ENCODE results near the gene SMOC2.

SMOC2 gene

DNA sequence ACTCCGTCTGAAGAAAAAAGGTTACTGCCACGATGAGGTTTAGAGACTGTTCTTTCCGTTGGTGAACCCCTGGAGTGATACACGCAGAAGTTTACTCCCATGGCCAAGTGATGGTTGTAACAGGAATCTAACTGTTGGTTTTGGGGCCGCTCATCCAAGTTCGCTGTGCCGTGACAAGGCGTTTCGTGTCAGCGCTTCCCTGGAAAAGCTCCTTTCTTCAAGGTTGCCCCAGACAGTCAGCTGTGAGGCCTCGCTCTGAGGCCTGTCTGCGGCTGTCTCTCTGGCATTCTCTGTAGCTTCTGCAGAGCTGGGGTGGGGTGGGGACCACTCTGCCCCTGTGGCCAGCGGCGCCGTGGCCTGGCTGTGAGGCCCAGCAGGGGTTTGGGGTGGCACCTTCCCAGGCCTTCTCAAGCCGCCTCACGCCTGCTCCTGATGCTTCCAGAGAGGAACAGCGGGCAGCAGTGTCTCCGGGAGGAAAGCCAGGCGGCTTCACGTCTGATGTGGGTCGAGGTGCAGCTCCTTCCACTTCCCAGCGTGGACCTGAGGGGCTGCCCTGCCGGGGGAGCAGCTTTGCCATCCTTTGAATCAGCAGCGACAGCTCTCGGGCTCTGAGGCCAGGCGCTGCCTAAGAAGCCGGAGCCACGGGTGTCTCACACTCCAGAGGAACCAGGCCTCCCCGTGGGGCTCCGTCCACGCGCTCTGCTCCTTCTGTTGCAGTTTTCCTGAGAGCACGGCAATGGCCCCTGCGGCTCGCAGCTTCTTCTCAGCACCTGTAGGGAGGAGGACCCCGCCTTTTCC, 76.2 kb downstream of the SMOC2 start:
- no peak for DNase-seq (ENCODE audit: low read depth)

DNA sequence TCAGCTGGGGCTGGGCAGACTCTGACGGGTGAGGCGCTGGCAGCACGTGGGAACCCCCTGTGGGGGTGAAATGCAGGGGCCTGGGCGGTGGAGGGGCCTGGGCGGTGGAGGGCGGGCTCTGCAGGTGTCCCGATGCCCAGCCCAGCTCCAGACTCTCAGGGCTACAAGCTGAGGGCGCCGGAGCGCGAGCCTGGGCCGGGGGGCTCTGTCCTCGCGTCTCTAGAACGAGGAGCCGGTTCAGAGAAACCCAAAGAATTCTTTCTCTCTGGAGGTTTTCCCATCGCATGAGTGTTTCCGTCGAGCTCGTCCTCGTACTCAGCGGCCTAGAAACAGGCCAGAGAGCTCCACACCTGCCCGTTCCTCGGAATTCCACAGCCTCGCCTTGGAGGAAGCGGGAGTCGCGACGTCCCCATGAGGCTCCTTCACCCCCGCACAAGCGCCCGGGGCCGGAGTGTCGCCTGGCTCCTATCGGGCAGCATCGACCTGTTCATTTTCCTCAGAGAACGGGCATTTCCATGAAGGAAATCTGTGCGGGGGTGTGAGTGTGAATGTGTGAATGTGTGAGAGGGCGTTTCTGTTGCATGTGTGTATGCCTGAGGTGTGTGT, 76.9 kb downstream of the SMOC2 start:
- DNase-seq (ENCODE audit: low read depth), result no peak

GRCh38 chr6:168518348-168518745, 77.4 kb downstream of the SMOC2 start:
- no peak for DNase-seq (ENCODE audit: low read depth)

GRCh38 chr6:168518867-168519266, 77.9 kb downstream of the SMOC2 start:
- DNase-seq (ENCODE audit: low read depth), result no peak

GRCh38 chr6:168520233-168520632, 79.2 kb downstream of the SMOC2 start:
- DNase-seq (ENCODE audit: low read depth), result no peak

DNA sequence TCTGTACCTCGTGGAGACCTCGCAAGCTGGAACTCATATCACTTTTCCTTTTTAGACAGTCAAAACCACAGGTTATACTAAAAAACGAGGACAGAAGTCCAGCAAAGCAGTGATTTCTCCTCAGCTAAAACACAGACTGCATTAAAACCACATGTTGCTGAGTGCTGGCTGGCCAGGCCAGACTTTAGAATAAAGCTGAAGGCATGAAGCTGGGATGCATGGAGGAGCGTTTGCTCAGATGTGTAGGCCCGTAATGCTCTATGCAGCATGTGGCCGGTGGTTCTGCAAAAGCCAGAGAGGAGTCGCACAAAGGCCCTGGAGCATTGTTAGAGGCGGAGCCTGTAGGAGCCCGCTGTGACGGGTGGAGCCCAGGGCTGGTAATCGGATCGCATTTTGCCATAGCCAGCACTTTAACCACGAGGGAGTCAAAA, 83.6 kb downstream of the SMOC2 start:
- no peak for DNase-seq (ENCODE audit: low read depth)

DNA sequence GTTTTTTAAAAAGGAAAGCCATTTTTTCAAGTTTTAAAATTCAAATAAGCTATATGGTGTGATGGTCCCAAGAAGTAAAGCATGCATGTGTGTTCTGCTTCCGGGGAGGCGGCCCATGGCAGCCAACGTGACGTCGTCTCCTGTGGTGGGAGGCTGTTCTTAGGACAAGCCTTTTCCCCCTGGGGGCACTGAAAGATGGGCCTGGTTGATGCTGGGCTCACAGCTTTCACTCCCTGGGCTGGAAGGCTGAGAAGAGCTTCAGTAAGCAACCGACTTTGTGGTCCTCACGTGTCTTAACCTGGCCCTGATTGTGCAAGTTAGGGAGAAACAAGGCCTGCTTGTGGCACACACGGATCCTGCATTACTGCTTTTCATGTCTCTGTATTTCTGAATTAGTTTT, 84.1 kb downstream of the SMOC2 start:
- DNase-seq (ENCODE audit: low read depth), result no peak

- DNase-seq (ENCODE audit: low read depth), result no peak
Measured at GRCh38 chr6:168525926-168526630, 85.1 kb downstream of the SMOC2 start.

DNA sequence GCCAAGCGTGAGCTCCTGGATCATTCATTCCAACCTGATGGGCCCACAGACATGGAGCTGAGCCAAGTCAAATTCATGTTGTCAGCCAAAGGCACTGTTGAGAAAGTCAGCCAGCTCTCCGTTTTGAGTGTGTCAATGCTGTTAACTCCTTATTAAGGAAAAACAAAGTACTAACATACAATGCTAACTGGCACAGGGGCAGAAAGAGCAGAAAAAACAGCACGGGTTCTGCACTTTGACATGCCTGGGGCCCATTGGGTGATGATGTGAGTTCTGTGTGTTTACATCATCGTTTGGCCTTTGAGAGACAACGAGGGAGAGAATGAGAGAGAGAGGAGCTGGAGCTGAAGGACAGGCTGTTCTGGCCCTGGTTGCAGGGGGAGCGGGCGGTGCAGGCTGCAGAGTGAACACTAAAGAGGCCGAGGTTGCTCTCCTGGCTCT, 85.9 kb downstream of the SMOC2 start:
- no peak for DNase-seq (ENCODE audit: low read depth)

DNA sequence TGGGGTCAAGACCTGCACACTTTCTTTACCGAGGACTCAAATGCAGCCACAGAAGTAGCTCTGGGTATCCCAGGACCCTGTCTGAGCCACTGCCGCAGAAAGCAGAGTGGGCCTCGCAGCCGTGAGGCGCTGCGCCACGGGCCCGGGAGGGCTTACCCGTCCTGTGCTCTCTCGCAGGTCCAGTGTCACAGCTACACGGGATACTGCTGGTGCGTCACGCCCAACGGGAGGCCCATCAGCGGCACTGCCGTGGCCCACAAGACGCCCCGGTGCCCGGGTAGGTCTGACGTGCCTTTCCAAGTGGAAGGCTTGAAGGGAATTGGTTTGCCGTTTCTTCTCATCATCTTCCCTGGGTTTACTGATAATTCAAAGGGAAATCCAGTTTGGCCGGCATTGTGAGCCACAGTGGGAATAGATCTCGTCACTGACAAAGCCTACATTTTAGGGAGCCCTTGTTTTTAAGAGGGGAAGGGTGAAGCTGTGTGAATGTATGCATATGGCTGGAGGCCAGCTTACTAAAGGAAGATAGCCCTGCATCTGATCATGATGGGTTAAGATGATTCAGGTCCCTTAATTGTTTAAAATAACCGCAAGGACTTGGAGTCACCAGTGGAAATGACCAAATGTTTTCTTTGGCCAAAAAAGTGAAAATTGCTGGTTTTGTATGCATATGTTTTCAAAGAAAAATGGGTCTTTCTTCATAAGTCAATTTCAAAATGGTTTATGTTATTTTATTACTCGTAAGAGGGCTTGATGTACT, 86.6 kb downstream of the SMOC2 start:
- DNase-seq (ENCODE audit: low read depth), result no peak

DNA sequence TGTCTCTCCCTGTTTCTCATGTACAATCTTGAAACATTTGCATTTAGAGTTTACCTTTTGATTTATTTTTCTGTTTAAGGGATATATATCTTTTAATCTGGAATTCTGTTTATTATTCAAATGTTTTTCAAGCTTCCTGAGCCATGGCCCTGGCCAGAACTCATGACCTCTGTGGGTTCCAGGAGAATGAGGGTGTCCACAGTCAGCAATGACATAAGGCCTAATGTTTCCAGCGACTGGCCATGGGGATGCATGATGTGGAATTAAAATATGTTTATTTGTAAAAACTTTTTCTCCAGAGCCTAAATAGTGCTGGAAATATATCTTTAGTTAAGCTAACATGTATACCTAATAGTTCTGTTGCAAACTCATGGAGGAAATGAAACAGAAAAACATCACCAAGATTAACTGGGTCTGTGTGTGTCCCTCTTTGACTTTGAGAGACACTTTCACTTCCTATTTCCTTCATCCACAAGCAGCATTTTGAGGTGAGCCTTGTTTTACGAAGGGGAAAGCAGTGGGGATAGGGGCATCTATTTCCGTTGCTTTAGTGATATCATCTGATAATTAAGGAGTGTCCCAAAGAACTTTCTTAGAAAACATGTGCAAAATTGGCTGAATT, 87.6 kb downstream of the SMOC2 start:
- no peak for DNase-seq (ENCODE audit: low read depth)

DNA sequence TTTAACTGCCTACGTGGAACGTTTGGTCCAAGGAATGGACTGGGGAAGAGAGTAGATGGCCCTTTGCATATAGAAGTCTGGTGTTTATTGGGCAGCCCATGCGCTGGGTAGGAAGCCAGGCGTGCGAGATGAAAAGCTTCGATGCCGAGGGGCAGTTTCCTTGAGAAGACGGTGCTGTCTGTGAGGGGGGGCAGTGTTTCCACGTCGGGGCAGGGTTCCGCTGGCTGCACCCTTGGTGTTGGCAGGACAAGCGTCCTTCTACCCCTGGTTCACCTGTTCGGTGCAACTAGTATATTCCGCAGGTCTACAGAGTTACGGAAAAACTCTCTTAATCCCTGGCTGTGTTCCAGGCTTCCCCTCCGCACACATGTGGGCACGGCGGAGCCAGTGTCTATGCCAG, 88.2 kb downstream of the SMOC2 start:
- DNase-seq (ENCODE audit: low read depth), result no peak

- DNase-seq (ENCODE audit: low read depth), result no peak
Measured at GRCh38 chr6:168530653-168531071, 89.7 kb downstream of the SMOC2 start.

- DNase-seq (ENCODE audit: low read depth), result no peak
Measured at GRCh38 chr6:168532070-168532469, 91.1 kb downstream of the SMOC2 start.

DNA sequence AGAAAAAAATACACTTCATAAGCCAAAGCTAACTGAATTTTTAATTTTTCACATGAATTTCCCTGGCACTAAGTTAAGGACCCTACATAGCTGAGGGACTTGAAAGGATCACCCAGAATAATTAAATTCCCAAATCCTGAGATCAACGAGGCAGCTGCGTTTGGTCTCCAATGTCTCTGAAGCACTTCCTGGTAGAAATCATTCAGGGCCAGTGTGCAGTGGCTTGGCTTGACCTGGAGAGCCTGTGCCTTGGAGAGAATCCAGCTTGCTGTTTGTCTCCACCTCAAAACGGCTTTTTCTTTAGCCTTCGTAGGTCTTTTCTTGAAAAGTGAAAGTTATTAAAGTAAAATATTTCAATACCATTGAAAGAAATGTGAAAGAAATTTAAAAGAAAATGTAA, 92.4 kb downstream of the SMOC2 start:
- DNase-seq (ENCODE audit: low read depth), result no peak

- no peak for DNase-seq (ENCODE audit: low read depth)
Measured at GRCh38 chr6:168534265-168534664, 93.3 kb downstream of the SMOC2 start.

GRCh38 chr6:168535711-168536110, 94.7 kb downstream of the SMOC2 start:
- DNase-seq (ENCODE audit: low read depth), result no peak

GRCh38 chr6:168536196-168536595, 95.2 kb downstream of the SMOC2 start:
- DNase-seq (ENCODE audit: low read depth), result no peak

DNA sequence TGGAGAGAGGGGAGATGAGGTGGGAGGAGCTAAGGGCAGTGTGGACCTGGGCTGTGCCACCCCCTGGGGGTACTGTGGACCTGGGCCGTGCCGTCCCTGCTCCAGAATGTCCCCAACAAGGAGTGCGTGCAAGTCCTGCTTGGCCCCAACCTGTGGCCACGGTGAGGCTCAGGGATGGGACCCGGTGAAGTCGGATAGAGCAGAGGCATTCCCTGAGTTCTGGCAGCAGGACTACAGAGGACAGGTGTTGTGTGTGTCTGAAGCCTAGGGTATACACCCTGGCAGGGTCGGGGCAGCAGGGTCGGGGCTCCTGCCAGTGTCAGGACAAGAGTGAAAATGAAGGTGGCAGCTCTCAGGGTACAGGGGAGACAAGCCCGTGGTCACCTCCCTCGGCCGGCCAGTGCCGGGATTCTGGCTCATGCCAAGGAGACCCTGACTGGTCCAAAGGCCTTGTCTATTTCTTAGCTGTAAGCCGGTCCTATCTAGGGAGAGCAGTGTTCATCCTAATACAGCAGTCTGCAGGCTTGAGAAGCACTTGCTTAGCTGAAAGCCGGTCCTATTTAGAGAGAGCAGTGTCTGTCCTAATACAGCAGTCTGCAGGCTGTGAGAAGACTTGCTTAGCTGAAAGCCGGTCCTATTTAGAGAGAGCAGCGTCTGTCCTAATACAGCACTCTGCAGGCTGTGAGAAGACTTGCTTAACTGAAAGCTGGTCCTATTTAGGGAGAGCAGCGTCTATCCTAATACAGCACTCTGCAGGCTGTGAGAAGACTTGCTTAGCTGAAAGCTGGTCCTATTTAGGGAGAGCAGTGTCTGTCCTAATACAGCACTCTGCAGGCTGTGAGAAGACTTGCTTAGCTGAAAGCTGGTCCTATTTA, 95.9 kb downstream of the SMOC2 start:
- no peak for DNase-seq (ENCODE audit: low read depth)

GRCh38 chr6:168537540-168537884, 96.5 kb downstream of the SMOC2 start:
- no peak for DNase-seq (ENCODE audit: low read depth)
